NB4 (cell line): ENCODE measurements around the gene DNAI1.

ENCODE experiments used
- DNase-seq: peaks from one replicate; pipeline ENCODE4 v3.0.0; 2010; ENCODE audit warnings: low read depth
- H3K4me3 ChIP-seq: one replicate; pipeline ENCODE4 v1.5.1; 2011; ENCODE audit warnings: mild to moderate bottlenecking, low read depth, low read length, moderate library complexity
- MAX ChIP-seq: IDR thresholded peaks from 2 replicates; pipeline ENCODE4 v1.6.1; 2011; ENCODE audit warnings: low read depth, low read length

The DNAI1 gene

GRCh38 chr9:34570376-34570775 is 111.8 kb downstream of the DNAI1 start:
- TF ChIP-seq MAX, result no peak
- DNase-seq, result no peak
- no peak overlapping the region for H3K4me3 ChIP-seq
